ENCODE measurements around the gene NELL2.

DNA sequence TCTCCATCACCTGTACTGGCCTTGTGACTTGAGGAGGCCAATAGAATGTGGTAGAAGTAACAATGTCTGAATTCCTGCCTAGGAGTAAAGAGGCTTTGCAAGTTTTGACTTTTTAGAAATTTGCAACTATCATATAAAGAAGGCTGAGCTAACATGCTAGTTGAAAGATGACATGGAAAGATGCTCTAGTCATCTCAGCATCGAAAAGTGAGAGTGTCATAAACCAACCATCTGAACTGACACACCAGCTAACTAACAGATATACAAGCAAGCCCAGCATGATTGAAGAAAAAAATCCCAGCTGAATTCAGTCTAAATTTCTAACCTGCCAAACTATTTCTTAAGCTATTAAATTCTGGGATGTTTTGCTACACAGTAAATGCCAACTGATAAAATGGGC lies 116.8 kb downstream of the NELL2 start:
- no peak for TF ChIP-seq CTCF (IDR thresholded peaks at IDR 0.05)
- TF ChIP-seq POLR2A (IDR thresholded peaks at IDR 0.05): no peak
